Ishikawa (cell line): Measurements from ENCODE around the gene PCP4.

Experiments used
- CEBPB ChIP-seq: IDR thresholded peaks from 2 replicates; pipeline ENCODE4 v1.6.1; 2012
- CREB1 ChIP-seq: IDR thresholded peaks from 2 replicates; pipeline ENCODE4 v1.6.1; 2012; ENCODE audit warnings: low read depth
- EGR1 ChIP-seq: IDR thresholded peaks from 2 replicates; pipeline ENCODE4 v1.6.1; 2012
- NFIC ChIP-seq: IDR thresholded peaks from 2 replicates; pipeline ENCODE4 v1.6.1; 2012
- TAF1 ChIP-seq: IDR thresholded peaks from 2 replicates; pipeline ENCODE4 v1.6.1; 2012; ENCODE audit warnings: low read depth, mild to moderate bottlenecking
- TCF12 ChIP-seq: IDR thresholded peaks from 2 replicates; pipeline ENCODE4 v1.6.1; 2012; ENCODE audit warnings: low read depth
- TF ChIP-seq, protein P1 (sequence below): IDR thresholded peaks from 2 replicates; pipeline ENCODE4 v1.6.1; 2012; ENCODE audit warnings: low read depth, mild to moderate bottlenecking

- TF ChIP-seq CEBPB = no peak
- no peak for TF ChIP-seq EGR1
- TF ChIP-seq, protein P1, sequence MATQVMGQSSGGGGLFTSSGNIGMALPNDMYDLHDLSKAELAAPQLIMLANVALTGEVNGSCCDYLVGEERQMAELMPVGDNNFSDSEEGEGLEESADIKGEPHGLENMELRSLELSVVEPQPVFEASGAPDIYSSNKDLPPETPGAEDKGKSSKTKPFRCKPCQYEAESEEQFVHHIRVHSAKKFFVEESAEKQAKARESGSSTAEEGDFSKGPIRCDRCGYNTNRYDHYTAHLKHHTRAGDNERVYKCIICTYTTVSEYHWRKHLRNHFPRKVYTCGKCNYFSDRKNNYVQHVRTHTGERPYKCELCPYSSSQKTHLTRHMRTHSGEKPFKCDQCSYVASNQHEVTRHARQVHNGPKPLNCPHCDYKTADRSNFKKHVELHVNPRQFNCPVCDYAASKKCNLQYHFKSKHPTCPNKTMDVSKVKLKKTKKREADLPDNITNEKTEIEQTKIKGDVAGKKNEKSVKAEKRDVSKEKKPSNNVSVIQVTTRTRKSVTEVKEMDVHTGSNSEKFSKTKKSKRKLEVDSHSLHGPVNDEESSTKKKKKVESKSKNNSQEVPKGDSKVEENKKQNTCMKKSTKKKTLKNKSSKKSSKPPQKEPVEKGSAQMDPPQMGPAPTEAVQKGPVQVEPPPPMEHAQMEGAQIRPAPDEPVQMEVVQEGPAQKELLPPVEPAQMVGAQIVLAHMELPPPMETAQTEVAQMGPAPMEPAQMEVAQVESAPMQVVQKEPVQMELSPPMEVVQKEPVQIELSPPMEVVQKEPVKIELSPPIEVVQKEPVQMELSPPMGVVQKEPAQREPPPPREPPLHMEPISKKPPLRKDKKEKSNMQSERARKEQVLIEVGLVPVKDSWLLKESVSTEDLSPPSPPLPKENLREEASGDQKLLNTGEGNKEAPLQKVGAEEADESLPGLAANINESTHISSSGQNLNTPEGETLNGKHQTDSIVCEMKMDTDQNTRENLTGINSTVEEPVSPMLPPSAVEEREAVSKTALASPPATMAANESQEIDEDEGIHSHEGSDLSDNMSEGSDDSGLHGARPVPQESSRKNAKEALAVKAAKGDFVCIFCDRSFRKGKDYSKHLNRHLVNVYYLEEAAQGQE = no peak
- no peak for TF ChIP-seq TCF12
- TF ChIP-seq NFIC = no peak
- no peak for TF ChIP-seq CREB1
- TF ChIP-seq TAF1 = no peak
Measured at GRCh38 chr21:39961251-39961650, 94.0 kb downstream of the PCP4 start.
